H1 (cell line): ENCODE measurements around the gene IGF2R. TPM values are rescaled to one million over a fixed set of nuclear protein-coding genes. Genes with fewer than 3 reads are reported as not detected.

Experiments
- SP4 ChIP-seq: IDR thresholded peaks from 2 replicates; pipeline ENCODE4 v1.6.1; 2012; ENCODE audit warnings: low read length, inconsistent platforms
- polyA plus RNA-seq, 7 experiments: library from polyadenylated mRNA; depleted of rRNA in 3 of 7; stranded (reverse) in 5 of 7; unstranded in 2 of 7; fragments of >200 nt in 5 of 7; fragments of 200-250 nt in 2 of 7; gene quantifications; 1 replicate in 5 of 7; 2 replicates in 1 of 7; 4 replicates in 1 of 7; pipeline versions ENCODE4 v1.2.1 to v1.2.3, GENCODE V29; 2011 to 2013; ENCODE audit warnings: missing spikeins in 2 of 7, mixed read lengths in 2 of 7
- total RNA-seq: library from RNA; stranded (reverse); fragmentation: NEBNext Ultra II Directional; extraction: Animal tissue kit (Norgen Biotek cat#: 25700); gene quantifications from 2 replicates; pipeline ENCODE4 v1.2.1, GENCODE V29; 2021

IGF2R gene
- total and polyA plus RNA-seq, 2 of the 8 experiments (the other 6 are each of a cell fraction or from before 2014, with no cell fraction given), result 20.6 to 74.1 TPM

DNA sequence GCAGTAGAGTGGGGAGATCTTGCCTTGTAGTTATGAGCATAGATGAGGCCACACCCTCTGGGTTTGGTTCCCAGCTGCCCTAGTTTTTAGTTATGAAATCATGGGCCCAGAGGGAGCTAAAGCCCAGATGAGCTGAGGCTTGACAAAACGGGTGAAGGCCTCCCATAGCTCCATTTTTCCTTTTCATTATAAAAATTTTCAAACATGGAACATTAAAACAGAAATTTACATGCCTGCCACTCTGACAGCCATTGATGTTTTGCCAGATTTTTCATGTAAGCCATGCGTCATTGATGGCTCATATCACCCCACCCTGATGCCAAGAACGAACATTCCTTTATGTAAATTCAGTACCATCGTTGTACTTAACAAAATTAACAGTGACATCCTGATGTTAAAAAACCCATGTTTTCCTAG lies 67.9 kb downstream of the IGF2R start (continued):
- TF ChIP-seq SP4, result no peak
